Measurements from ENCODE around the gene UXS1. TPM values are rescaled to one million over a fixed set of nuclear protein-coding genes. Genes with fewer than 3 reads are reported as not detected.
A peak's percentile ranks its signal among the peaks of the same experiment; 100 is the strongest.

The UXS1 gene
- total and polyA plus RNA-seq, 2 of the 8 experiments (the other 6 are each of a cell fraction or from before 2014, with no cell fraction given), result 44.5 to 63.4 TPM

DNA sequence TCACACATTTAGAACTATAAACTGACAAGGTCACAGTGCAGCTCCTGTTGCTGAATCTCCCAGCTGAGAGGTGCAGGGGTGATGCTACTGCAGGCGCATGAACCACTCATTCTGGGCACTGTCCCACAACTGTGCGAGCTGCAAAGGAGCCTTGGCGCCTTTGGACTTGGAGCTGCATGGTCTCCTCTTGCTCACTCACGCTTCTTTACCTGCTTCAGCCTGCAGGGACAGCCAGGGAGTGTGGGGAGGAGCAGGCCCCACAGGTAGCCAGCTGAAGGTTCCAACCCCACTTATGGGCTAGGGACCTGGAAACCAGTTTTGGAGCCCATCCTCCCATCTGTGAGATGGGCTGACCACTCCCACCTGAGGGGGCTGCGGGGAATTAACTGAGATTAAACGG, 75.0 kb downstream of the UXS1 start:
- Histone ChIP-seq H3K4ac (replicated peaks; ENCODE audit: insufficient read length, low read depth, low read length) (no peak overlapping the region), H3K79me1 (ENCODE audit: low read depth, low read length) (peaks cover 4% of the 10 kb centered on the region), H3K14ac (ENCODE audit: insufficient read length) (no peak overlapping the region), H2BK12ac (ENCODE audit: low read depth, low read length) (no peak overlapping the region), H2BK15ac (ENCODE audit: low read length) (no peak overlapping the region), H3K23me2 (ENCODE audit: low read depth, low read length) (no peaks in the 10 kb centered on the region), H3K4me3 (ENCODE audit: extremely low read depth in 1 of 4, insufficient read depth in 2 of 4, low read depth in 3 of 4, low read length in 4 of 4) (no peak overlapping the region), H3K36me3 (ENCODE audit: control insufficient read depth in 2 of 4, insufficient read depth in 4 of 4, low read length in 3 of 4) (peaks cover 0 to 14% (median 9%) of the 10 kb centered on the region in 4 experiments; a peak in 4 of 8 replicates), H2AFZ (ENCODE audit: low read length) (no peak overlapping the region), H3K18ac (ENCODE audit: extremely low read depth, low read length) (no peak overlapping the region), H3K4me2 (ENCODE audit: insufficient read depth in 1 of 2, low read depth in 2 of 2, low read length in 2 of 2) (no peak overlapping the region), H3K9me3 (ENCODE audit: insufficient read depth in 2 of 2, low read depth in 1 of 2, low read length in 1 of 2) (no peaks in the 10 kb centered on the region), H2BK5ac (ENCODE audit: low read depth, low read length) (0 out of 2 replicates have a peak overlapping the region, but pooled peaks have one; percentile 32), H4K20me1 (replicated peaks in 1 of 2; ENCODE audit: control insufficient read depth in 1 of 2, insufficient read depth in 2 of 2, low read length in 2 of 2) (peaks cover 2 to 13% of the 10 kb centered on the region in 2 experiments), H4K91ac (replicated peaks; ENCODE audit: insufficient read length, low read length) (no peak overlapping the region), H3K27ac (ENCODE audit: low read depth, low read length) (no peak overlapping the region), H3K79me2 (ENCODE audit: control insufficient read depth in 1 of 2, insufficient read depth in 2 of 2, low read length in 2 of 2) (peaks cover 0 to 9% of the 10 kb centered on the region in 2 experiments; a peak in 1 of 4 replicates), H3K9ac (replicated peaks in 1 of 4; ENCODE audit: extremely low read depth in 1 of 4, low read depth in 3 of 4, low read length in 3 of 4) (no peak overlapping the region), H4K8ac (ENCODE audit: extremely low read depth, insufficient read depth, low read length) (no peak overlapping the region), H2BK120ac (replicated peaks; ENCODE audit: low read depth, low read length) (no peak overlapping the region), H3K27me3 (replicated peaks in 1 of 4; ENCODE audit: control insufficient read depth in 3 of 4, extremely low read depth in 1 of 4, insufficient read depth in 3 of 4, low read length in 3 of 4) (no peaks in the 10 kb centered on the region), H4K5ac (ENCODE audit: insufficient read length, low read depth, low read length) (no peak overlapping the region), H3K23ac (ENCODE audit: insufficient read length) (no peak overlapping the region), H3K4me1 (replicated peaks in 1 of 4; ENCODE audit: control insufficient read depth in 3 of 4, insufficient read depth in 4 of 4, low read length in 3 of 4) (peaks cover 3 to 13% (median 9%) of the 10 kb centered on the region in 4 experiments), H2AK5ac (ENCODE audit: low read depth, low read length) (no peak overlapping the region), H2BK20ac (ENCODE audit: low read length) (no peak overlapping the region), H3K56ac (replicated peaks; ENCODE audit: insufficient read length, low read depth, low read length) (no peak overlapping the region)
- DNase-seq (ENCODE audit: low read depth in 1 of 2, low spot score in 2 of 2) (no peak), FAIRE-seq (no peak)
- ChIA-PET CTCF (ENCODE audit: partially characterized antibody) (interaction anchor here (1.0 kb wide), 1 partner anchor 22 kb away, joined by 3 read pairs; no protein-coding TSS in a partner anchor), POLR2A (ENCODE audit: partially characterized antibody) (no interaction called here)
- no peak for TF ChIP-seq SRF (IDR thresholded peaks at IDR 0.05; ENCODE audit: low read depth, low read length)
- peak in 1 of 2 experiments; percentile 20; a peak in 1 of 4 replicates for TF ChIP-seq RAD21 (IDR thresholded peaks at IDR 0.05 in 1 of 2, conservative IDR thresholded peaks at IDR 0.05 in 1 of 2; ENCODE audit: low read depth in 2 of 2, low read length in 2 of 2)
- 0 out of 4 replicates have a peak, but pooled peaks of 1 of the 2 experiments have one; percentile 21 for TF ChIP-seq HDAC2 (IDR thresholded peaks at IDR 0.05; ENCODE audit: borderline replicate concordance in 1 of 2, low read depth in 2 of 2, low read length in 2 of 2)
- WGBS, 2 experiments (ENCODE audit: extremely low coverage in 1 of 2, insufficient coverage in 1 of 2, insufficient read length in 1 of 2, insufficient replicate concordance in 2 of 2, low coverage in 1 of 2, low lambda C conversion rate in 2 of 2, missing lambda C conversion rate in 1 of 2), result 87% methylated on average over 6 of the region's 6 CpGs; no CpG with 5 or more reads in 1 of the 2 experiments

Data from H1 (cell line).